ENCODE results near the gene DDX25. TPM values are rescaled to one million over a fixed set of nuclear protein-coding genes. Genes with fewer than 3 reads are reported as not detected.
A peak's percentile ranks its signal among the peaks of the same experiment; 100 is the strongest.

The DDX25 gene
- total and polyA plus RNA-seq, 2 of the 13 experiments (the other 11 are each of a cell fraction or from before 2014, with no cell fraction given), result 0.17 to 0.29 TPM

GRCh38 chr11:125968354-125968753, 64.0 kb downstream of the DDX25 start (continued):
- TF ChIP-seq MBD4 (IDR thresholded peaks at IDR 0.05; ENCODE audit: borderline replicate concordance, low read length), result no peak
- no peak for TF ChIP-seq SP1 (IDR thresholded peaks at IDR 0.05)
- TF ChIP-seq SP1 (CRISPR knock-in tag; IDR thresholded peaks at IDR 0.05), result no peak
- no peak; the same call in 1 of the 2 replicates for TF ChIP-seq CEBPG (CRISPR knock-in tag; IDR thresholded peaks at IDR 0.05)
- peak; percentile 52; the same call in 1 of the 2 replicates for TF ChIP-seq HMG20A (CRISPR knock-in tag; IDR thresholded peaks at IDR 0.05; ENCODE audit: borderline replicate concordance)
- no peak for TF ChIP-seq RNF219 (CRISPR knock-in tag; IDR thresholded peaks at IDR 0.05)
- TF ChIP-seq ZNF572 (CRISPR knock-in tag; IDR thresholded peaks at IDR 0.05), result no peak
- peak; percentile 65; the same call in 1 of the 2 replicates for TF ChIP-seq ARID3A (IDR thresholded peaks at IDR 0.05; ENCODE audit: low read depth, low read length)
- TF ChIP-seq REPIN1 (CRISPR knock-in tag; IDR thresholded peaks at IDR 0.05; ENCODE audit: borderline replicate concordance, low read depth), result no peak
- TF ChIP-seq NCOA2 (CRISPR knock-in tag; IDR thresholded peaks at IDR 0.05), result no peak
- TF ChIP-seq ZSCAN29 (CRISPR knock-in tag; conservative IDR thresholded peaks at IDR 0.05), result no peak
- no peak for TF ChIP-seq AFF4 (CRISPR knock-in tag; IDR thresholded peaks at IDR 0.05)
- no peak for TF ChIP-seq ZNF513 (CRISPR knock-in tag; conservative IDR thresholded peaks at IDR 0.05)
- TF ChIP-seq YY1 (IDR thresholded peaks at IDR 0.05; ENCODE audit: insufficient read depth, insufficient replicate concordance, low read depth, low read length), result no peak
- no peak for TF ChIP-seq ZNF776 (CRISPR knock-in tag; IDR thresholded peaks at IDR 0.05)
- TF ChIP-seq CHD2 (IDR thresholded peaks at IDR 0.05; ENCODE audit: low read depth, low read length), result no peak
- no peak for TF ChIP-seq ZNF691 (CRISPR knock-in tag; IDR thresholded peaks at IDR 0.05; ENCODE audit: borderline replicate concordance, low read depth)
- no peak for TF ChIP-seq ZNF768 (CRISPR knock-in tag; IDR thresholded peaks at IDR 0.05)
- 0 out of 2 replicates have a peak, but pooled peaks have one; percentile 12 for TF ChIP-seq SMARCC2 (IDR thresholded peaks at IDR 0.05)
- no peak for TF ChIP-seq ETS1 (CRISPR knock-in tag; IDR thresholded peaks at IDR 0.05)
- TF ChIP-seq GATAD2A (CRISPR knock-in tag; IDR thresholded peaks at IDR 0.05), result 0 out of 2 replicates have a peak, but pooled peaks have one; percentile 31
